Measurements from ENCODE around the gene RNF167.

RNF167 gene

GRCh38 chr17:4967539-4968485 lies 27.7 kb downstream of the RNF167 start, which contains the start of gene SPAG7:
SPAG7 (minus strand) TSS chr17:4967817; CDS start chr17:4967804, 13 bp downstream.
- H3K4me1 Mint-ChIP-seq: peaks cover 42% of the 10 kb centered on the region
- ATAC-seq (peak; percentile 47), DNase-seq (peak; percentile 95)
- no peak within 1 kb of the TSS for H3K4me3 Mint-ChIP-seq
- no peak within 1 kb of the TSS for H3K27ac Mint-ChIP-seq
- H3K36me3 Mint-ChIP-seq (ENCODE audit: low read depth): peaks cover 38% of the 10 kb centered on the region
- peaks cover 4% of the 10 kb centered on the region for H3K27me3 Mint-ChIP-seq
- no peaks in the 10 kb centered on the region for H3K9me3 Mint-ChIP-seq

- no peaks in the 10 kb centered on the region for H3K9me3 Mint-ChIP-seq
- H3K27ac Mint-ChIP-seq: no peak overlapping the region
Measured at GRCh38 chr17:4968486-4969046, 28.5 kb downstream of the RNF167 start.

GRCh38 chr17:4969047-4969550 lies 29.0 kb downstream of the RNF167 start:
- H3K4me3 Mint-ChIP-seq: no peak overlapping the region
- DNase-seq: peak; percentile 64
- ATAC-seq: peak; percentile 48

More at GRCh38 chr17:4968486-4969046, 28.5 kb downstream of the RNF167 start:
- Mint-ChIP-seq H3K4me3 (no peak overlapping the region), H3K4me1 (peaks cover 42% of the 10 kb centered on the region), H3K36me3 (ENCODE audit: low read depth) (peaks cover 39% of the 10 kb centered on the region), H3K27me3 (peaks cover 4% of the 10 kb centered on the region)
- peak; percentile 58 for DNase-seq
- no peak for ATAC-seq

GRCh38 chr17:4969551-4970173 lies 29.6 kb downstream of the RNF167 start:
- H3K4me3 Mint-ChIP-seq: no peak overlapping the region
- H3K4me1 Mint-ChIP-seq: peaks cover 44% of the 10 kb centered on the region
- peak; percentile 31 for ATAC-seq
- no peak overlapping the region for H3K27ac Mint-ChIP-seq
- H3K36me3 Mint-ChIP-seq (ENCODE audit: low read depth): peaks cover 47% of the 10 kb centered on the region
- H3K9me3 Mint-ChIP-seq: no peaks in the 10 kb centered on the region
- DNase-seq: peak; percentile 62
- H3K27me3 Mint-ChIP-seq: peaks cover 4% of the 10 kb centered on the region

More at GRCh38 chr17:4969047-4969550, 29.0 kb downstream of the RNF167 start:
- Mint-ChIP-seq H3K36me3 (ENCODE audit: low read depth) (peaks cover 43% of the 10 kb centered on the region), H3K27me3 (peaks cover 4% of the 10 kb centered on the region), H3K4me1 (peaks cover 44% of the 10 kb centered on the region), H3K9me3 (no peaks in the 10 kb centered on the region), H3K27ac (no peak overlapping the region)

GRCh38 chr17:4970273-4970672 lies 30.2 kb downstream of the RNF167 start:
- Mint-ChIP-seq H3K4me1 (peaks cover 41% of the 10 kb centered on the region), H3K27ac (no peak overlapping the region), H3K9me3 (no peaks in the 10 kb centered on the region), H3K27me3 (peaks cover 4% of the 10 kb centered on the region), H3K36me3 (ENCODE audit: low read depth) (peaks cover 50% of the 10 kb centered on the region), H3K4me3 (no peak overlapping the region)
- DNase-seq (no peak), ATAC-seq (no peak)

- H3K4me3 Mint-ChIP-seq: no peak overlapping the region
- H3K27ac Mint-ChIP-seq: peak overlapping the region; percentile 35
- no peaks in the 10 kb centered on the region for H3K9me3 Mint-ChIP-seq
- DNase-seq (no peak), ATAC-seq (no peak)
- peaks cover 34% of the 10 kb centered on the region for H3K4me1 Mint-ChIP-seq
- H3K27me3 Mint-ChIP-seq: peaks cover 4% of the 10 kb centered on the region
- H3K36me3 Mint-ChIP-seq (ENCODE audit: low read depth): peaks cover 47% of the 10 kb centered on the region
Measured at GRCh38 chr17:4971826-4972225, 31.8 kb downstream of the RNF167 start.

- Mint-ChIP-seq H3K27me3 (peaks cover 4% of the 10 kb centered on the region), H3K9me3 (no peaks in the 10 kb centered on the region), H3K36me3 (ENCODE audit: low read depth) (peaks cover 48% of the 10 kb centered on the region), H3K4me1 (peaks cover 34% of the 10 kb centered on the region), H3K27ac (peak overlapping the region; percentile 53), H3K4me3 (no peak overlapping the region)
- DNase-seq (no peak), ATAC-seq (no peak)
Measured at GRCh38 chr17:4972322-4972721, 32.3 kb downstream of the RNF167 start.

GRCh38 chr17:4972752-4973151 lies 32.7 kb downstream of the RNF167 start:
- peaks cover 34% of the 10 kb centered on the region for H3K4me1 Mint-ChIP-seq
- H3K27me3 Mint-ChIP-seq: peaks cover 4% of the 10 kb centered on the region
- H3K27ac Mint-ChIP-seq: peak overlapping the region; percentile 53
- DNase-seq: no peak
- no peak overlapping the region for H3K4me3 Mint-ChIP-seq
- H3K36me3 Mint-ChIP-seq (ENCODE audit: low read depth): peaks cover 50% of the 10 kb centered on the region
- no peak for ATAC-seq
- H3K9me3 Mint-ChIP-seq: no peaks in the 10 kb centered on the region

- Mint-ChIP-seq H3K36me3 (ENCODE audit: low read depth) (peaks cover 51% of the 10 kb centered on the region), H3K27ac (peak overlapping the region; percentile 62), H3K4me3 (no peak overlapping the region), H3K9me3 (no peaks in the 10 kb centered on the region), H3K27me3 (peaks cover 4% of the 10 kb centered on the region), H3K4me1 (peaks cover 34% of the 10 kb centered on the region)
- ATAC-seq (no peak), DNase-seq (no peak)
Measured at GRCh38 chr17:4973256-4974114, 33.4 kb downstream of the RNF167 start.

- Mint-ChIP-seq H3K4me1 (peaks cover 27% of the 10 kb centered on the region), H3K9me3 (no peaks in the 10 kb centered on the region), H3K27me3 (peaks cover 3% of the 10 kb centered on the region), H3K4me3 (no peak overlapping the region), H3K27ac (peak overlapping the region; percentile 62), H3K36me3 (ENCODE audit: low read depth) (peaks cover 51% of the 10 kb centered on the region)
- ATAC-seq: no peak
- DNase-seq: no peak
Measured at GRCh38 chr17:4974115-4974670, 34.1 kb downstream of the RNF167 start.

- ATAC-seq (no peak), DNase-seq (no peak)
- H3K4me1 Mint-ChIP-seq: peaks cover 19% of the 10 kb centered on the region
- peak overlapping the region; percentile 22 for H3K27ac Mint-ChIP-seq
- no peaks in the 10 kb centered on the region for H3K9me3 Mint-ChIP-seq
- peaks cover 33% of the 10 kb centered on the region for H3K36me3 Mint-ChIP-seq (ENCODE audit: low read depth)
- no peaks in the 10 kb centered on the region for H3K27me3 Mint-ChIP-seq
- H3K4me3 Mint-ChIP-seq: no peak overlapping the region
Measured at GRCh38 chr17:4978726-4979125, 38.7 kb downstream of the RNF167 start.

GRCh38 chr17:4980644-4981216 lies 40.7 kb downstream of the RNF167 start:
- DNase-seq: peak; percentile 48
- H3K27ac Mint-ChIP-seq: peak overlapping the region; percentile 12
- peaks cover 16% of the 10 kb centered on the region for H3K4me1 Mint-ChIP-seq
- H3K36me3 Mint-ChIP-seq (ENCODE audit: low read depth): peaks cover 23% of the 10 kb centered on the region
- H3K27me3 Mint-ChIP-seq: no peaks in the 10 kb centered on the region
- peak; percentile 60 for ATAC-seq
- no peak overlapping the region for H3K4me3 Mint-ChIP-seq
- H3K9me3 Mint-ChIP-seq: no peaks in the 10 kb centered on the region

GRCh38 chr17:4982305-4982704 lies 42.2 kb downstream of the RNF167 start:
- Mint-ChIP-seq H3K36me3 (ENCODE audit: low read depth) (peaks cover 21% of the 10 kb centered on the region), H3K9me3 (no peaks in the 10 kb centered on the region), H3K4me1 (peaks cover 24% of the 10 kb centered on the region), H3K4me3 (no peak overlapping the region), H3K27me3 (no peaks in the 10 kb centered on the region), H3K27ac (peak overlapping the region; percentile 58)
- DNase-seq (no peak), ATAC-seq (no peak)

All from activated naive CD8-positive, alpha-beta T cell treated with anti-CD3 and anti-CD28 coated beads, Interleukin-2, amount 50 U/mL, for 24 hours (primary cell).